ENCODE measurements around the gene FDXACB1. TPM values are rescaled to one million over a fixed set of nuclear protein-coding genes. Genes with fewer than 3 reads are reported as not detected.

FDXACB1 gene
- total and polyA plus RNA-seq, 9 donors, result 1.3 to 2.9 (median 1.8) TPM

DNA sequence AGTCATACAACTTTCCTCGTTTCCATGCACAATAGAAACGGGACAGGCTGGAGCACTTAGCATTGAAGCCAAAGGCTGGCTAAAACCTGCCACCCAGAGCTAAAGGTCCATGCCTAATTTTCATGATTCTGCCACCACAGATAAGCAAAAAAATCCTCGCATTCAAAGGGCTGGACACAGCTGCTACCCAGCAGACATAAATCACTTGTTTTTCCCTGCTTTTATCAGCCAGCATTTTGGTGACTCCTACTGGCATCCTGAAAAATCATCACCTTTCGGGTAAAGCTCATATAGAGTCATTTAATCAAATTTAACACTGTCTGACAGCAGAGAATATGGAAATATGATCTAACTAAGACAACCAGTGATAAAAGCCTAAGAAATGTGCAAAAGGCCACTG, 45.4 kb downstream of the FDXACB1 start:
- intact Hi-C loops (cut with DNase I), result no loop called here
- no peak for DNase-seq
- TF ChIP-seq, protein P1, sequence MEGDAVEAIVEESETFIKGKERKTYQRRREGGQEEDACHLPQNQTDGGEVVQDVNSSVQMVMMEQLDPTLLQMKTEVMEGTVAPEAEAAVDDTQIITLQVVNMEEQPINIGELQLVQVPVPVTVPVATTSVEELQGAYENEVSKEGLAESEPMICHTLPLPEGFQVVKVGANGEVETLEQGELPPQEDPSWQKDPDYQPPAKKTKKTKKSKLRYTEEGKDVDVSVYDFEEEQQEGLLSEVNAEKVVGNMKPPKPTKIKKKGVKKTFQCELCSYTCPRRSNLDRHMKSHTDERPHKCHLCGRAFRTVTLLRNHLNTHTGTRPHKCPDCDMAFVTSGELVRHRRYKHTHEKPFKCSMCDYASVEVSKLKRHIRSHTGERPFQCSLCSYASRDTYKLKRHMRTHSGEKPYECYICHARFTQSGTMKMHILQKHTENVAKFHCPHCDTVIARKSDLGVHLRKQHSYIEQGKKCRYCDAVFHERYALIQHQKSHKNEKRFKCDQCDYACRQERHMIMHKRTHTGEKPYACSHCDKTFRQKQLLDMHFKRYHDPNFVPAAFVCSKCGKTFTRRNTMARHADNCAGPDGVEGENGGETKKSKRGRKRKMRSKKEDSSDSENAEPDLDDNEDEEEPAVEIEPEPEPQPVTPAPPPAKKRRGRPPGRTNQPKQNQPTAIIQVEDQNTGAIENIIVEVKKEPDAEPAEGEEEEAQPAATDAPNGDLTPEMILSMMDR (IDR thresholded peaks at IDR 0.05), result no peak
- TF ChIP-seq POLR2A (IDR thresholded peaks at IDR 0.05) (no peak), EP300 (IDR thresholded peaks at IDR 0.05) (no peak)
- Histone ChIP-seq H3K4me1 (ENCODE audit: insufficient read depth) (no peaks in the 10 kb centered on the region), H3K36me3 (no peaks in the 10 kb centered on the region), H3K27me3 (no peaks in the 10 kb centered on the region), H3K27ac (no peak overlapping the region), H3K9me3 (no peaks in the 10 kb centered on the region), H3K4me3 (no peak overlapping the region)
- WGBS, 3 donors, result 59% methylated on average over 4 of the region's 4 CpGs

DNA sequence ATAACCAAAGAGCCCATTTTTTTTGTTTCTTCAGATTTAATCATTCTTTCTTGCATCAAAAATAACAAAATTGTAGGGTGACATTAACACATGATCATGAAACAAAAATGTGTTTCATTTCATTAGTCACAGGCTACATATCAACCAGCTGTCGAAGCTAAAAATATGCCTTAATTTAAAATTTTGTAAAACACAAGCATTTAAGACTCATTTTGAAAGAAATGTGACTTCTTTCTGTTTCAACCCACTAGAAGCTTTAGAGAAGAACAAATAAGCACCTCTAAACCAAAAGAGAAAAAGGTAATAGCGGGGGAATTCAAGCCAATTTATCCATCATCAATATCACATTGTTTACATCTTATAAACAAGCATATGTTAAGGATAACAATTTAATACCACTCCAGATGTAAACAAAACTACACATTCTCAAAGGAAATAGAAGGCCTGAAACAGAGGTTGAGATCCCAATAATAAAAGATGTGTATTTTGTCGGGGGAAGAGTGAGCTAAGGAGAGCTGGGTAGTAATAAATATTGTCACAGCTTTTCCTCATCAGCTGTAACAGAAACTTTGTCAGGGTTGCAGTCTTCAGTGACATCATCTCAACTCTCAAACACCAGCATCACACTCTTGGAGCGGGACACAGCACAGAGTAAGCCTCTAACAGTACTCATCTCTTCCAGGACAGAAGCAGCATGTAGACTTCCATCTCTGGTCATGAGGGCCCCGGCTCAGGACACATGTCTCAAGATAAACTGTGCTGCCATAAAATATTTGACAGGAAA, 49.6 kb downstream of the FDXACB1 start:
- intact Hi-C loops (cut with DNase I), result no loop called here
- TF ChIP-seq EP300 (IDR thresholded peaks at IDR 0.05) (no peak), POLR2A (IDR thresholded peaks at IDR 0.05) (no peak)
- TF ChIP-seq, protein P1 (IDR thresholded peaks at IDR 0.05), result no peak
- Histone ChIP-seq H3K9me3 (no peaks in the 10 kb centered on the region), H3K36me3 (no peaks in the 10 kb centered on the region), H3K4me3 (no peak overlapping the region), H3K27ac (no peak overlapping the region), H3K4me1 (ENCODE audit: insufficient read depth) (no peaks in the 10 kb centered on the region), H3K27me3 (no peaks in the 10 kb centered on the region)
- WGBS, 3 donors, result 89 to 93% (median 91%) methylated on average over 5 of the region's 5 CpGs
- DNase-seq, result no peak

DNA sequence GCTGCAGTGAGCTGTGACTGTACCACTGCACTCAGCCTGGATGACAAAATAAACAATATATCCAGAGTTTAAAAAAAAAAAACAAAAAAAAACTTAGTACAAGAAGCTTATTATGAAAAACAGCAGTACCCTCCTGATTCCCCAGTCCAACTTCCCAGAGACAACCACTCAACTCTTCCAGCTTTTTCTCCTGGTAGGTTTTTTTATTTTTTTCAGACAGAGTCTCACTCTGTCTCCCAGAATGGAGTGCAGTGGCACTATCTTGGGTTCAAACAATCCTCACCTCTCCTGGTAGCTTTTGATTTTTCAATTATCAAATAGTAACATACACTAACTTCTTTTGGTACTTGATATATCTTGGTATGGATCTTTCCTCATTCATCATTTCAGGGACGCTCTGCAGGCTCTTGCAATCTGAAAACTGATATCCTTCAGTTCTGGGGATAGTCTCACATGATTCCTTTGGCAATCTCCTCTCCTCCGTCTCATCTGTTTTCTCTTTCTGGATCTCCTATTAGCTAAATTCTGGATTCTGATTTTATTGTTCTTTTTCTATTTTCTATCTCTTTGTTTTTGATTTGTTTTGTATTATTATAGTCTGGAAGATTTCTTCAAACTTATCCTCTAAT, 52.5 kb downstream of the FDXACB1 start:
- intact Hi-C loops (cut with DNase I), result no loop called here
- no peak overlapping the region for H3K27ac ChIP-seq
- H3K4me3 ChIP-seq, result no peak overlapping the region
- no peaks in the 10 kb centered on the region for H3K27me3 ChIP-seq
- no peaks in the 10 kb centered on the region for H3K36me3 ChIP-seq
- no peaks in the 10 kb centered on the region for H3K9me3 ChIP-seq
- TF ChIP-seq, protein P1 (IDR thresholded peaks at IDR 0.05), result no peak
- TF ChIP-seq POLR2A (IDR thresholded peaks at IDR 0.05), result no peak
- no peak for TF ChIP-seq EP300 (IDR thresholded peaks at IDR 0.05)
- no peaks in the 10 kb centered on the region for H3K4me1 ChIP-seq (ENCODE audit: insufficient read depth)
- 88 to 95% (median 88%) methylated on average over 2 of the region's 2 CpGs for WGBS, 3 donors
- no peak for DNase-seq

Small RNA genes lying within 50 kb of the gene (small RNA-seq; reads per million reads assigned to genes)
- gene C11orf52 (not detected), gene GNG5P3 (not detected), gene RNA5SP351 (not detected), gene RPL37AP8 (not detected)

Other genes with a start within 250 kb of the FDXACB1 start
- 10 to 100 TPM; 17.3 to 36.4 (median 25.9) TPM for gene PPP2R1B, start 112.8 kb downstream of the FDXACB1 start, total RNA-seq
- 10 to 100 TPM in 1 of 2 donors, 1 to 10 TPM in 1; 9.8 to 20.4 TPM for gene PPP2R1B, start 112.8 kb downstream of the FDXACB1 start, polyA plus RNA-seq
- 10 to 100 TPM; 24.4 to 39.9 (median 29.3) TPM for gene ALG9, start 7.6 kb downstream of the FDXACB1 start, total RNA-seq
- gene ALG9, start 7.6 kb downstream of the FDXACB1 start, polyA plus RNA-seq, result 10 to 100 TPM; 12.0 to 43.5 TPM
- gene CFAP68, start 376 bp upstream of the FDXACB1 start, total RNA-seq, result 10 to 100 TPM; 11.6 to 40.9 (median 21.4) TPM
- 10 to 100 TPM; 28.6 to 70.1 TPM for gene CFAP68, start 376 bp upstream of the FDXACB1 start, polyA plus RNA-seq
- 100 to 1,000 TPM in 1 of 7 donors, 10 to 100 TPM in 6; 22.7 to 121 (median 72.5) TPM for gene CRYAB, start 32.6 kb upstream of the FDXACB1 start, total RNA-seq
- 100 to 1,000 TPM in 1 of 2 donors, 10 to 100 TPM in 1; 69.2 to 301 TPM for gene CRYAB, start 32.6 kb upstream of the FDXACB1 start, polyA plus RNA-seq
- 10 to 100 TPM in 1 of 7 donors, 1 to 10 TPM in 4, under 1 TPM in 1, not detected in 1; 0.34 to 10.3 (median 7.6) TPM for gene HSPB2, start 33.6 kb upstream of the FDXACB1 start, total RNA-seq
- 10 to 100 TPM in 1 of 2 donors, 1 to 10 TPM in 1; 5.0 to 11.8 TPM for gene HSPB2, start 33.6 kb upstream of the FDXACB1 start, polyA plus RNA-seq
- gene C11orf52, start 39.7 kb upstream of the FDXACB1 start, total RNA-seq, result 1 to 10 TPM in 6 of 7 donors, not detected in 1; 1.3 to 5.9 (median 1.9) TPM
- gene C11orf52, start 39.7 kb upstream of the FDXACB1 start, polyA plus RNA-seq, result 1 to 10 TPM; 2.4 to 3.7 TPM
- gene DIXDC1, start 58.2 kb upstream of the FDXACB1 start, total RNA-seq, result 10 to 100 TPM; 17.0 to 25.4 (median 23.7) TPM
- 10 to 100 TPM; 10.3 to 37.9 TPM for gene DIXDC1, start 58.2 kb upstream of the FDXACB1 start, polyA plus RNA-seq
- 10 to 100 TPM; 10.8 to 26.4 (median 19.9) TPM for gene DLAT, start 146.2 kb upstream of the FDXACB1 start, total RNA-seq
- 10 to 100 TPM; 11.1 to 27.8 TPM for gene DLAT, start 146.2 kb upstream of the FDXACB1 start, polyA plus RNA-seq
- 1 to 10 TPM in 6 of 7 donors, under 1 TPM in 1; 0.83 to 8.6 (median 2.4) TPM for gene PIH1D2, start 194.9 kb upstream of the FDXACB1 start, total RNA-seq
- gene PIH1D2, start 194.9 kb upstream of the FDXACB1 start, polyA plus RNA-seq, result 1 to 10 TPM in 1 of 2 donors, under 1 TPM in 1; 0.94 to 2.3 TPM
- 10 to 100 TPM; 11.4 to 23.1 (median 17.2) TPM for gene NKAPD1, start 195.1 kb upstream of the FDXACB1 start, total RNA-seq
- gene NKAPD1, start 195.1 kb upstream of the FDXACB1 start, polyA plus RNA-seq, result 10 to 100 TPM; 18.8 to 48.2 TPM
- 10 to 100 TPM; 21.8 to 45.7 (median 31.4) TPM for gene TIMM8B, start 207.6 kb upstream of the FDXACB1 start, total RNA-seq
- 10 to 100 TPM; 53.3 to 71.1 TPM for gene TIMM8B, start 207.6 kb upstream of the FDXACB1 start, polyA plus RNA-seq
- gene SDHD, start 207.7 kb upstream of the FDXACB1 start, total RNA-seq, result 10 to 100 TPM; 64.9 to 85.9 (median 83.2) TPM
- 10 to 100 TPM; 85.1 to 98.4 TPM for gene SDHD, start 207.7 kb upstream of the FDXACB1 start, polyA plus RNA-seq